GM12878 (cell line): ENCODE results near the gene RMND1. TPM values are rescaled to one million over a fixed set of nuclear protein-coding genes. Genes with fewer than 3 reads are reported as not detected.

Source experiments
- ATAC-seq: fragments of 200-7000 bp; cut with Tn5 transposase; 3 replicates; pipeline ENCODE4 v1.9.1; 2020; ENCODE audit warnings: mild to moderate bottlenecking, moderate library complexity
- BruUV-seq: library from RNA; stranded (reverse); fragments of 400-500 nt; replicated peaks from 2 replicates; lab custom pipeline; 2021; lab: Mats Ljungman, UMichigan
- CTCF ChIA-PET: fragments of 300-600 bp; sonication (Branson Sonifier 250); formaldehyde crosslinking; extraction: SDS; loops from one replicate; lab custom pipeline; 2021; ENCODE audit warnings: inconsistent platforms; lab: Yijun Ruan, JAX
- POLR2A ChIA-PET: fragments of 350-600 bp; formaldehyde crosslinking; extraction: SDS; loops from one replicate; lab custom pipeline; 2021; ENCODE audit warnings: inconsistent platforms; lab: Charles Lee
- RAD21 ChIA-PET: fragments of 300-600 bp; sonication (Branson Sonifier 250); formaldehyde crosslinking; loops from one replicate; lab custom pipeline; 2023; ENCODE audit warnings: antibody characterized with exemption; ENCODE audit not compliant: unreplicated experiment; lab: Charles Lee
- SMC1A ChIA-PET: fragments of 300-600 bp; sonication (Branson Sonifier 250); formaldehyde crosslinking; loops from one replicate; lab custom pipeline; 2023; ENCODE audit not compliant: unreplicated experiment, uncharacterized antibody; lab: Charles Lee
- DNase-seq: peaks from one replicate; pipeline ENCODE4 v3.0.0-alpha.2; 2011; ENCODE audit warnings: low read depth, low spot score
- FAIRE-seq: peaks from 3 replicates; lab custom pipeline; 2011; peaks lifted over from hg19 to GRCh38; lab: Jason Lieb, UNC
- H2AFZ ChIP-seq: 2 replicates; pipeline ENCODE4 v1.6.0; 2011; ENCODE audit warnings: low read depth, low read length, control low read depth; ENCODE audit not compliant: control insufficient read depth
- H3K27ac ChIP-seq: 2 replicates; pipeline ENCODE4 v1.5.1; 2011; ENCODE audit warnings: control low read depth; ENCODE audit not compliant: control insufficient read depth, insufficient read depth
- H3K27me3 ChIP-seq, 2 experiments: replicated peaks in 1 of 2; 2 replicates each; pipeline versions ENCODE4 v1.6.0 to v1.6.1; 2011; ENCODE audit warnings: low read length in 1 of 2; ENCODE audit not compliant: control insufficient read depth in 2 of 2, insufficient read depth in 2 of 2
- H3K36me3 ChIP-seq, 2 experiments: 2 replicates each; pipeline ENCODE4 v1.5.1; 2011; ENCODE audit warnings: low read length in 1 of 2; ENCODE audit not compliant: control insufficient read depth in 2 of 2, insufficient read depth in 2 of 2
- H3K4me1 ChIP-seq: 2 replicates; pipeline ENCODE4 v1.6.1; 2011; ENCODE audit warnings: mild to moderate bottlenecking, low read length, moderate library complexity, mixed read lengths; ENCODE audit not compliant: control insufficient read depth, insufficient read depth
- H3K4me2 ChIP-seq: 2 replicates; pipeline ENCODE4 v1.6.0; 2011; ENCODE audit warnings: control low read depth; ENCODE audit not compliant: control insufficient read depth, insufficient read depth
- H3K4me3 ChIP-seq: fragments of 200-600 bp; sonication (generic); 2 replicates; pipeline ENCODE4 v1.5.1; 2016
- H3K79me2 ChIP-seq: 2 replicates; pipeline ENCODE4 v1.6.0; 2011; ENCODE audit warnings: low read length; ENCODE audit not compliant: control insufficient read depth, insufficient read depth
- H3K9ac ChIP-seq: 2 replicates; pipeline ENCODE4 v1.8.0; 2011; ENCODE audit warnings: low read length, control low read depth, mixed read lengths; ENCODE audit not compliant: control insufficient read depth, insufficient read depth
- H3K9me3 ChIP-seq: replicated peaks from 3 replicates; pipeline ENCODE4 v1.5.1; 2011; ENCODE audit warnings: mild to moderate bottlenecking, low read length; ENCODE audit not compliant: control insufficient read depth, insufficient read depth
- H4K20me1 ChIP-seq: 2 replicates; pipeline ENCODE4 v1.6.0; 2011; ENCODE audit not compliant: control insufficient read depth, insufficient read depth
- CEBPZ ChIP-seq: fragments of 150-350 bp; IDR thresholded peaks from 2 replicates; pipeline ENCODE4 v1.6.1; 2016; ENCODE audit warnings: low read depth, low read length
- CHD1 ChIP-seq: IDR thresholded peaks from 2 replicates; pipeline ENCODE4 v1.6.1; 2012; ENCODE audit warnings: low read depth, low read length, improper control_type of control experiment
- EGR1 ChIP-seq, 2 experiments: IDR thresholded peaks; 1 replicate in 1 of 2; 2 replicates in 1 of 2; pipeline ENCODE4 v1.6.1; 2011 to 2012; ENCODE audit warnings: low read depth in 2 of 2, low read length in 2 of 2, borderline replicate concordance in 1 of 2, mild to moderate bottlenecking in 1 of 2, moderate library complexity in 1 of 2
- IKZF1 ChIP-seq: fragments of 450-650 bp; conservative IDR thresholded peaks from 2 replicates; pipeline ENCODE4 v1.6.1; 2017; ENCODE audit warnings: antibody characterized with exemption, mild to moderate bottlenecking
- IKZF2 ChIP-seq, 2 experiments: fragments of 450-650 bp; IDR thresholded peaks; 2 replicates each; pipeline ENCODE4 v1.6.1; 2017; ENCODE audit warnings: mild to moderate bottlenecking in 2 of 2, moderate library complexity in 2 of 2
- JUNB ChIP-seq: IDR thresholded peaks from 2 replicates; pipeline ENCODE4 v1.6.1; 2016; ENCODE audit warnings: antibody characterized with exemption, mild to moderate bottlenecking
- MTA2 ChIP-seq: fragments of 450-650 bp; IDR thresholded peaks from 2 replicates; pipeline ENCODE4 v1.6.1; 2016; ENCODE audit warnings: low read depth, mild to moderate bottlenecking, moderate library complexity
- PAX8 ChIP-seq: fragments of 450-650 bp; IDR thresholded peaks from 2 replicates; pipeline ENCODE4 v1.6.1; 2017; ENCODE audit warnings: mild to moderate bottlenecking, moderate library complexity
- RAD21 ChIP-seq: IDR thresholded peaks from 2 replicates; pipeline ENCODE4 v1.6.1; 2011; ENCODE audit warnings: mild to moderate bottlenecking, low read depth, low read length, moderate library complexity; ENCODE audit not compliant: insufficient read depth
- ZNF207 ChIP-seq: fragments of 450-650 bp; IDR thresholded peaks from 2 replicates; pipeline ENCODE4 v1.6.1; 2014; ENCODE audit warnings: antibody characterized with exemption, mild to moderate bottlenecking, borderline replicate concordance
- ZNF592 ChIP-seq: fragments of 450-650 bp; IDR thresholded peaks from 2 replicates; pipeline ENCODE4 v1.6.1; 2017; ENCODE audit warnings: mild to moderate bottlenecking, moderate library complexity
- ZNF622 ChIP-seq: fragments of 450-650 bp; IDR thresholded peaks from 2 replicates; pipeline ENCODE4 v1.6.1; 2017; ENCODE audit warnings: mild to moderate bottlenecking, inconsistent platforms
- ZZZ3 ChIP-seq: IDR thresholded peaks from 2 replicates; pipeline ENCODE4 v1.6.1; 2011; ENCODE audit warnings: low read depth; ENCODE audit not compliant: control insufficient read depth, insufficient read length
- WGBS: methylation state at CpG from one replicate; pipeline ENCODE4 v1.1.6; 2016; ENCODE audit warnings: low lambda C conversion rate; ENCODE audit not compliant: insufficient replicate concordance, insufficient coverage; ENCODE audit errors: missing lambda C conversion rate; 5-methylcytosine and 5-hydroxymethylcytosine counted together
- in situ Hi-C: fragments of 300-500 bp; cut with MboI; formaldehyde crosslinking; loops from 9 replicates; pipeline ENCODE4 v1.14.3; 2018; ENCODE audit warnings: mixed read lengths
- intact Hi-C: fragments of 100-400 bp; cut with micrococcal nuclease; formaldehyde crosslinking; loops from one replicate; pipeline ENCODE4 v1.14.2; 2022; ENCODE audit not compliant: unreplicated experiment
- polyA plus RNA-seq, 11 experiments: library from polyadenylated mRNA; depleted of rRNA in 4 of 11; unstranded in 6 of 11; stranded (reverse) in 5 of 11; fragments of >200 nt; fragmentation: Nextera tagmentation in 4 of 11; fragmentation: Illumina TruSeq in 1 of 11; extraction: Ambion mirVana in 4 of 11; extraction: Trizol in 1 of 11; gene quantifications; 1 replicate in 1 of 11; 2 replicates in 10 of 11; pipeline versions ENCODE4 v1.2.1 to v1.2.3, GENCODE V29; 2011 to 2016; ENCODE audit warnings: inconsistent platforms in 2 of 11, missing spikeins in 2 of 11, low read depth in 1 of 11
- total RNA-seq, 4 experiments: library from RNA; depleted of rRNA in 3 of 4; stranded (reverse); fragments of >200 nt in 3 of 4; fragmentation: Illumina TruSeq in 1 of 4; extraction: Trizol in 1 of 4; gene quantifications; 2 replicates each; pipeline versions ENCODE4 v1.2.1 to v1.2.3, GENCODE V29; 2013 to 2021
- TF ChIP-seq, protein P1 (sequence below): fragments of 450-650 bp; IDR thresholded peaks from 2 replicates; pipeline ENCODE4 v1.6.1; 2017; ENCODE audit warnings: mild to moderate bottlenecking, low read depth, inconsistent platforms; ENCODE audit not compliant: poor library complexity, severe bottlenecking

RMND1 gene
- total and polyA plus RNA-seq, 10 of the 15 experiments (the other 5 are each of a cell fraction or from before 2014, with no cell fraction given), result 15.9 to 34.5 (median 21.4) TPM

- no peak for TF ChIP-seq ZNF592
- TF ChIP-seq CHD1, result no peak
- TF ChIP-seq, protein P1, sequence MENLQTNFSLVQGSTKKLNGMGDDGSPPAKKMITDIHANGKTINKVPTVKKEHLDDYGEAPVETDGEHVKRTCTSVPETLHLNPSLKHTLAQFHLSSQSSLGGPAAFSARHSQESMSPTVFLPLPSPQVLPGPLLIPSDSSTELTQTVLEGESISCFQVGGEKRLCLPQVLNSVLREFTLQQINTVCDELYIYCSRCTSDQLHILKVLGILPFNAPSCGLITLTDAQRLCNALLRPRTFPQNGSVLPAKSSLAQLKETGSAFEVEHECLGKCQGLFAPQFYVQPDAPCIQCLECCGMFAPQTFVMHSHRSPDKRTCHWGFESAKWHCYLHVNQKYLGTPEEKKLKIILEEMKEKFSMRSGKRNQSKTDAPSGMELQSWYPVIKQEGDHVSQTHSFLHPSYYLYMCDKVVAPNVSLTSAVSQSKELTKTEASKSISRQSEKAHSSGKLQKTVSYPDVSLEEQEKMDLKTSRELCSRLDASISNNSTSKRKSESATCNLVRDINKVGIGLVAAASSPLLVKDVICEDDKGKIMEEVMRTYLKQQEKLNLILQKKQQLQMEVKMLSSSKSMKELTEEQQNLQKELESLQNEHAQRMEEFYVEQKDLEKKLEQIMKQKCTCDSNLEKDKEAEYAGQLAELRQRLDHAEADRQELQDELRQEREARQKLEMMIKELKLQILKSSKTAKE, result no peak
- no peak for TF ChIP-seq ZNF207
- no peak for TF ChIP-seq PAX8
- TF ChIP-seq, all 136 proteins: peak for 0
Measured at GRCh38 chr6:151403919-151404308, 48.0 kb downstream of the RMND1 start (continued).

- FAIRE-seq (no peak), ATAC-seq (no peak), DNase-seq (no peak)
- no peak overlapping the region for H3K27ac ChIP-seq
- no peak overlapping the region for H3K4me2 ChIP-seq
- in situ Hi-C loops, result no loop called here
- no peak overlapping the region for H3K9ac ChIP-seq
- H3K36me3 ChIP-seq, result peaks cover 2 to 8% of the 10 kb centered on the region in 2 experiments; a peak in 2 of 4 replicates
- H2AFZ ChIP-seq, result no peak overlapping the region
- ChIA-PET CTCF (interaction anchor here (0.9 to 1.2 kb wide), 2 partner anchors 9 to 34 kb away, joined by 3 to 5 read pairs; no protein-coding TSS in a partner anchor), SMC1A (interaction anchor here (0.7 kb wide), 1 partner anchor 69 kb away, joined by 3 read pairs; no protein-coding TSS in a partner anchor), RAD21 (no interaction called here), POLR2A (no interaction called here)
- H4K20me1 ChIP-seq, result no peaks in the 10 kb centered on the region
- 100% methylated on average over 1 of the region's 1 CpG for WGBS
- no TSS peak for BruUV-seq
- H3K4me1 ChIP-seq, result no peaks in the 10 kb centered on the region
- intact Hi-C loops, result no loop called here
- no peaks in the 10 kb centered on the region for H3K27me3 ChIP-seq
- H3K9me3 ChIP-seq, result no peaks in the 10 kb centered on the region; the same call in 2 of the 3 replicates
- no peak overlapping the region for H3K4me3 ChIP-seq
- H3K79me2 ChIP-seq, result peaks cover 55% of the 10 kb centered on the region
- TF ChIP-seq ZZZ3 (no peak), RAD21 (no peak), JUNB (no peak), IKZF1 (no peak), IKZF2 (IDR thresholded peaks at IDR 0.05) (no peak), ZNF622 (no peak), MTA2 (no peak), CEBPZ (no peak), EGR1 (IDR thresholded peaks at IDR 0.05; ENCODE audit: borderline replicate concordance in 1 of 2, low read depth in 2 of 2, low read length in 2 of 2) (no peak)
Measured at GRCh38 chr6:151402228-151402627, 49.7 kb downstream of the RMND1 start.
